Measurements from ENCODE around the gene ARHGDIB. TPM values are rescaled to one million over a fixed set of nuclear protein-coding genes. Genes with fewer than 3 reads are reported as not detected.

The ARHGDIB gene
- total RNA-seq, 1 donor from 2014 or later, result 10.4 TPM

DNA sequence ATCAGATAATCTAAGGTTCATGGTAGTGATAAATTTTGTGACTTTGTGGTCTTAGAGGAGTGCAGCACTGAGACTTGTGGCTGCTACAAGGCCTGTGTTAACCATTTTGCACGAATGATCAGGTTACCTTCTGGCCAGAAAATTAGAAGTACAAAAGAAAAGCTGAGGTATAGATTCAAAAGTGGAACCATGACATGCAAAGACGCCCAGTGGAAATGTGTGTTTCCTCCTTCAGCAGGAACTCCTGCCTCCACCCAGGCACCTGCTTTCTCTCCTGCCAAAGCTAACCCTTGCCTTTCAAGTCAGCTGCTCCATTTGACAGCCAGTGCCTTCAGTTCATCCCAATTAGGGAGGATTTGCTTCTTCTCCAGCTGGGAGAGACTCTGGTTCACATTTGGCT, 21.6 kb upstream of the ARHGDIB start:
- H3K36me3 ChIP-seq (ENCODE audit: control insufficient read depth, insufficient read depth, low read length), result no peaks in the 10 kb centered on the region
- H3K4me3 ChIP-seq (ENCODE audit: low read depth, low read length), result no peak overlapping the region
- DNase-seq (ENCODE audit: low read depth), result no peak
- TF ChIP-seq, protein P1, sequence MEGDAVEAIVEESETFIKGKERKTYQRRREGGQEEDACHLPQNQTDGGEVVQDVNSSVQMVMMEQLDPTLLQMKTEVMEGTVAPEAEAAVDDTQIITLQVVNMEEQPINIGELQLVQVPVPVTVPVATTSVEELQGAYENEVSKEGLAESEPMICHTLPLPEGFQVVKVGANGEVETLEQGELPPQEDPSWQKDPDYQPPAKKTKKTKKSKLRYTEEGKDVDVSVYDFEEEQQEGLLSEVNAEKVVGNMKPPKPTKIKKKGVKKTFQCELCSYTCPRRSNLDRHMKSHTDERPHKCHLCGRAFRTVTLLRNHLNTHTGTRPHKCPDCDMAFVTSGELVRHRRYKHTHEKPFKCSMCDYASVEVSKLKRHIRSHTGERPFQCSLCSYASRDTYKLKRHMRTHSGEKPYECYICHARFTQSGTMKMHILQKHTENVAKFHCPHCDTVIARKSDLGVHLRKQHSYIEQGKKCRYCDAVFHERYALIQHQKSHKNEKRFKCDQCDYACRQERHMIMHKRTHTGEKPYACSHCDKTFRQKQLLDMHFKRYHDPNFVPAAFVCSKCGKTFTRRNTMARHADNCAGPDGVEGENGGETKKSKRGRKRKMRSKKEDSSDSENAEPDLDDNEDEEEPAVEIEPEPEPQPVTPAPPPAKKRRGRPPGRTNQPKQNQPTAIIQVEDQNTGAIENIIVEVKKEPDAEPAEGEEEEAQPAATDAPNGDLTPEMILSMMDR (IDR thresholded peaks at IDR 0.05; ENCODE audit: insufficient read depth, low read length, poor library complexity, severe bottlenecking), result no peak
- H3K27me3 ChIP-seq (ENCODE audit: control insufficient read depth, insufficient read depth, low read length), result no peaks in the 10 kb centered on the region

DNA sequence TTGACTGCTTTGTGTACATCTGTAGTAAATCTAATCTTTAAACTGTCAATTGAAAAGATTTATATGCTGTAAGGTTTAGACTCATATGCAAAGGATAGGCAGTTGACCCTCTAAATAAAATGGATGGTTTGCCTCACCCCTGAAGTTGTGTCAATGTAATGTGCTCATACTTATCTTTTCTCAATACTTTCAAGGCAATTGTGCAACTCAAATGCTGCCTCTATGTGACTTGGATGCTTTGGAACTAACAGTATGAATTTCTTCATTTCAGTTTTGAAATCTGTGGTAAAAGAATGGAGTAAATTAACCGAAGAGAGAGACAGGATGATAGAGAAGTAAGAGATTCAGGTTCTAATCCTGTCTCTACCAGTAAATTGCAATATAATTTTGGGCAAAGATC, 21.2 kb upstream of the ARHGDIB start:
- H3K36me3 ChIP-seq (ENCODE audit: control insufficient read depth, insufficient read depth, low read length), result no peaks in the 10 kb centered on the region
- H3K4me3 ChIP-seq (ENCODE audit: low read depth, low read length), result no peak overlapping the region
- TF ChIP-seq, protein P1 (IDR thresholded peaks at IDR 0.05; ENCODE audit: insufficient read depth, low read length, poor library complexity, severe bottlenecking), result no peak
- no peaks in the 10 kb centered on the region for H3K27me3 ChIP-seq (ENCODE audit: control insufficient read depth, insufficient read depth, low read length)
- DNase-seq (ENCODE audit: low read depth), result no peak

DNA sequence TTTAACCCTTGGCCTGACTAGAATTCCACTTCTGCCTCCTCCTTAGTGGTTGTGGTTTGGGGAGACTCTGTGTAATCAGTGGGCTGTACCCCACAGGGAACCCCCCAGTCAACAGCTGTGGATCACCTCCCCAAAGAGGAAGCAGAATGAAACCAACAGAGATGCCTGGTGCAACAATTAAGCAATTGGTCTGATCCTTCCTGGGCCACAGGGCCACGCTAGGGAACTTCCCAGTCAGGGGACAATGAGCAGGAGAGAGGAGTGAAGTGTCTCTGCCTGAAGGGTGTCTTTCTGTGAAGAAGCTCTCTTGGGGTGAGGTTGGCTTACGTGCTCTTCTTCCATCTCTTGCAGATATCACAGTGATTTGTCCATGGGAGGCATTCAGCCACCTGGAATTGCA, 19.6 kb upstream of the ARHGDIB start:
- TF ChIP-seq, protein P1 (IDR thresholded peaks at IDR 0.05; ENCODE audit: insufficient read depth, low read length, poor library complexity, severe bottlenecking), result no peak
- Histone ChIP-seq H3K27me3 (ENCODE audit: control insufficient read depth, insufficient read depth, low read length) (no peaks in the 10 kb centered on the region), H3K36me3 (ENCODE audit: control insufficient read depth, insufficient read depth, low read length) (no peaks in the 10 kb centered on the region), H3K4me3 (ENCODE audit: low read depth, low read length) (no peak overlapping the region)
- no peak for DNase-seq (ENCODE audit: low read depth)

DNA sequence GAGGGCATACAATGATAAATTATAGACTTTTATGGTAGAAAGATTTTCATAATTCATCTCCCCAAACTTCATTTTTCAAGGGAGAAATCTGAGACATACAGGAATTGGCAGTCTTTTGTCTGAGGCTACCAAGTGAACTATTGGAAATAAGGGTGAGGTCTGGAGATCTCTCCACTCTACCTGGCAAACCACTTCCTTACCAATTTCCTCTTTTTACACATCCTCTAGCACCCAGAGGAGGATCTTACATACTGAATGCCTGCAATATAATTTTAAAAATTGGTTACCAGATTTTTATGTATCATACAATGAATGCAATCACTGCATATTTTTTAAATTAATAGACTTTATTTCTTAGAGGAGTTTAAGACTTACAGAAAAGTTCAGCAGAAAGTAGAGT, 18.1 kb upstream of the ARHGDIB start:
- no peak overlapping the region for H3K4me3 ChIP-seq (ENCODE audit: low read depth, low read length)
- DNase-seq (ENCODE audit: low read depth), result no peak
- H3K27me3 ChIP-seq (ENCODE audit: control insufficient read depth, insufficient read depth, low read length), result no peaks in the 10 kb centered on the region
- H3K36me3 ChIP-seq (ENCODE audit: control insufficient read depth, insufficient read depth, low read length), result no peaks in the 10 kb centered on the region
- TF ChIP-seq, protein P1 (IDR thresholded peaks at IDR 0.05; ENCODE audit: insufficient read depth, low read length, poor library complexity, severe bottlenecking), result no peak

DNA sequence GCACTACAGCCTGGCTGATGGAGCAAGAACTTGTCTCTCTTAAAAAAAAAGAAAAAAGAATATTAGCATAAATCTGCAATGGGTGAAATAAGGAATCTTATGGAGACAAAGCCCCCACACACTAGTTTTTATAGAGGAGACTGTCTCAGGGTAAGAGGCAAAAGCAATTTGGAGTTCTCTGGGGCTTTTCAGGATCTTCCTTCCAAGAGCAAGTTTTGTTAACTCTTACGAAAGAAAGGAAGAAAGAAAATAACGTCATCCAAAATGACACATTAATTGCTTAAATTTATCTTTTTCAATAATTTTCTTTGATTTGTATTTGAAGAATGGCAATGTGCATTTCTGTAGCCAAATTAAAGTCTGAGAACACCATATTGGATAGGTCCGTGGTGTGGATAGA, 15.3 kb upstream of the ARHGDIB start:
- H3K4me3 ChIP-seq (ENCODE audit: low read depth, low read length), result no peak overlapping the region
- no peaks in the 10 kb centered on the region for H3K27me3 ChIP-seq (ENCODE audit: control insufficient read depth, insufficient read depth, low read length)
- H3K36me3 ChIP-seq (ENCODE audit: control insufficient read depth, insufficient read depth, low read length), result no peaks in the 10 kb centered on the region
- DNase-seq (ENCODE audit: low read depth), result no peak
- TF ChIP-seq, protein P1 (IDR thresholded peaks at IDR 0.05; ENCODE audit: insufficient read depth, low read length, poor library complexity, severe bottlenecking), result no peak

DNA sequence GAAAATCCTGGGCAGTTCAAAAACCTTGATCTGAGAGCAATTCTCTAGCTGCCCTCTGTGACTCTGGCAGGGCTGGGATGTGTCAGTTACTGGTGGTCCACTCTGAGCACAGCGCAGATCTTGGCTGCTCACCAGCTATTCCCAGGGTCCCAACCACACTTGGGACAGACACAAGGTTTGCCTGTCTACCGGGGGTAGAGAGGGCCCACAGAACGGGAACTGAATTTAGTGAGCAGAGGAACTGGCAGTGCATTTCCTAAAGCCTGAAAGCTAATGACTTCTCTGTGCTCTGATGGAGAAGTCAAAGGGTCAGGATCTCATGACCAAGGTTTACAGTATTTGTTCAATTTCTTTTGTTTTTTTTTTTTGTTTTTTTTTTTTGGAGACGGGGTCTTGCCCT, 14.1 kb upstream of the ARHGDIB start:
- H3K36me3 ChIP-seq (ENCODE audit: control insufficient read depth, insufficient read depth, low read length), result no peaks in the 10 kb centered on the region
- no peak overlapping the region for H3K4me3 ChIP-seq (ENCODE audit: low read depth, low read length)
- no peak for DNase-seq (ENCODE audit: low read depth)
- TF ChIP-seq, protein P1 (IDR thresholded peaks at IDR 0.05; ENCODE audit: insufficient read depth, low read length, poor library complexity, severe bottlenecking), result no peak
- H3K27me3 ChIP-seq (ENCODE audit: control insufficient read depth, insufficient read depth, low read length), result no peaks in the 10 kb centered on the region

Data from kidney epithelial cell (primary cell).